ENCODE data around the gene TECPR2.

Gene TECPR2

DNA sequence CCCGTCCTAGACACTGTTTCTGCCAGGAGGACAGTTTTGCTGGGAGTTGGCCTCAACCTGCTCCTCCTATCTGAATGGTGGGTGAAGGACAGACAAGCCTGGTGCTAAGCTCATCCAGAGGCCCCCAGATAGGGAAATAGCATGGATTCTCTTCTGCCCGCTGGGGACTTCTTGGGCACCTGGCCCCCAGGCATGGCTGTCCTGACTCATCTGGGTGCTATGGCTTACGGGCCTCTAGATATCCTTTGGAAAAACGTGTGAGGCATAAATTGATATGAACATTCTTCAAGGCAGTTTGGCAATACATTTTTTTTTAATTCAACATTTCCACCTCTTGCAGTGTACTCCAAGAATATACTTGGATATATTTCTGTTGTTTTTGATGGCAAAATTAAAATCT is 8.6 kb downstream of the TECPR2 start:
- TF ChIP-seq, protein P1, sequence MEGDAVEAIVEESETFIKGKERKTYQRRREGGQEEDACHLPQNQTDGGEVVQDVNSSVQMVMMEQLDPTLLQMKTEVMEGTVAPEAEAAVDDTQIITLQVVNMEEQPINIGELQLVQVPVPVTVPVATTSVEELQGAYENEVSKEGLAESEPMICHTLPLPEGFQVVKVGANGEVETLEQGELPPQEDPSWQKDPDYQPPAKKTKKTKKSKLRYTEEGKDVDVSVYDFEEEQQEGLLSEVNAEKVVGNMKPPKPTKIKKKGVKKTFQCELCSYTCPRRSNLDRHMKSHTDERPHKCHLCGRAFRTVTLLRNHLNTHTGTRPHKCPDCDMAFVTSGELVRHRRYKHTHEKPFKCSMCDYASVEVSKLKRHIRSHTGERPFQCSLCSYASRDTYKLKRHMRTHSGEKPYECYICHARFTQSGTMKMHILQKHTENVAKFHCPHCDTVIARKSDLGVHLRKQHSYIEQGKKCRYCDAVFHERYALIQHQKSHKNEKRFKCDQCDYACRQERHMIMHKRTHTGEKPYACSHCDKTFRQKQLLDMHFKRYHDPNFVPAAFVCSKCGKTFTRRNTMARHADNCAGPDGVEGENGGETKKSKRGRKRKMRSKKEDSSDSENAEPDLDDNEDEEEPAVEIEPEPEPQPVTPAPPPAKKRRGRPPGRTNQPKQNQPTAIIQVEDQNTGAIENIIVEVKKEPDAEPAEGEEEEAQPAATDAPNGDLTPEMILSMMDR (IDR thresholded peaks at IDR 0.05) = no peak

DNA sequence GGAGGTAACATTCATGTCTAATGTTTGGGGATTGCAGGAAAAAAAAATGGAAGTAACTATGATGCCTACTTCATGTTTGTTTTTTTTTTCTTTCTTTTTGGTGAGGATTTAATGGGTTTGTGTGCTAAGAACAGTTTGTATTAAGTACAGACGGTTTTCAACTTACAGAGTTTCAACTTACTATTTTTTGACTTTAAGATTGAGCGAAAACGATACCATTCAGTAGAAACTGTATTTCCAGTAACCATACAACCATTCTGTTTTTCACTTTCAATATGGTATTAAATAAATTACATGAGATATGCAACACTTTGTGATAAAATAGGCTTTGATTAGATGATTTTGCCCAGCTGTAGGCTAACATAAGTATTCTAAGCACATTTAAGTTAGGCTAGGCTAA is 10.4 kb downstream of the TECPR2 start:
- TF ChIP-seq, protein P1 (IDR thresholded peaks at IDR 0.05) = no peak

DNA sequence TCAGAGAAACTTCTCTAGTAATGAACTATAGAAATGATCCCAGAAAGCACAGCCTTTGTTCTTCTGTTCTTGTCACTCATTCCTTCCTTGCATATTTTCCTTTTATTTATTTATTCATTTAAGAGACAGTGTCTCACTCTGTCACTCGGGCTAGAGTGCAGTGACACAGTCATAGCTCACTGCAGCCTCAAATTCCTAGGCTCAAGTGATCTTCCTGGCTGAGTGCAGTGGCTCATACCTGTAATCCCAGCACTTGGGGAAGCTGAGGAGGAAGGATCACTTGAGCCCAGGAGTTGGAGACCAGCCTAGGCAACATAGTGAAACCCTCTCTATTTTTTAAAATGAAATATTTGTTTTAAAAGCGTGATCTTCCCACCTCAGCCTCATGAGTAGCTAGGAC is 11.5 kb downstream of the TECPR2 start:
- TF ChIP-seq, protein P1 (IDR thresholded peaks at IDR 0.05) = no peak

DNA sequence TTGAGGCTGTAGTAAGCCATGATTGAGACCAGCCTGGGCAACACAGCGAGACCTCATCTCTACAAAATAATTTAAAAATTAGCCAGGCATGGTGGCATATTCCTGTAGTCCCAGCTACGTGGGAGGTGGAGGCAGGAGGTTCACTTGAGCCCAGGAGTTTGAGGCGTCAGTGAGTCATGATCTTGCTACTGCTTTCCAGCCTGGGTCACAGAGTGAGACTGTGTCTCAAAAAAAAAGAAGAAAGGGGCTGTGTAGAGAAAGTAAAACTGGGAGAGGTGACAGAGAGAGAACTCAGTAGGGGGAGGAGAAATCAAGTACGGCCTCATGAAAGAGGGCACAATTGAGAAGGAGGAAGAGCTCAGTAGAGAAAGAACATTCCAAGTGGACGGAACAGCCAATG is 12.4 kb downstream of the TECPR2 start:
- TF ChIP-seq, protein P1 (IDR thresholded peaks at IDR 0.05) = no peak

DNA sequence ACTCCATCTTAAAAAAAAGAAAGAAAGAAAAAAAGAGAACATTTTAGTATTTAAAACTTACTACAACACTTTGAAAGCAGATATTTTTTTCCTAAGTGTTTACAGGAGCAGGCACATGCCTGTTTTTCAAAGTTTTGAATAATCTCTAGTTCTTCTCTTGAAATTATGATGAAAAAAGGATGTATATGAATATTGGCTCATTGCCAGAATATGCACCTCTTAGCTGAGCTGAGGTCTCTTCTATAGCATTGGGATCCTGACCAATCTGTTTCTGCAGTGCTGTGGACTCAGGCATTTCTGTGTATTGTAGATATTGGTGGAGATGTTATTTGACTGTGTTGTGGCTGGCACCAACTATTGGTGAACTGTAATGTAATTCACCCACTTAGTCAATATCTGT is 15.0 kb downstream of the TECPR2 start:
- TF ChIP-seq, protein P1 (IDR thresholded peaks at IDR 0.05) = no peak

DNA sequence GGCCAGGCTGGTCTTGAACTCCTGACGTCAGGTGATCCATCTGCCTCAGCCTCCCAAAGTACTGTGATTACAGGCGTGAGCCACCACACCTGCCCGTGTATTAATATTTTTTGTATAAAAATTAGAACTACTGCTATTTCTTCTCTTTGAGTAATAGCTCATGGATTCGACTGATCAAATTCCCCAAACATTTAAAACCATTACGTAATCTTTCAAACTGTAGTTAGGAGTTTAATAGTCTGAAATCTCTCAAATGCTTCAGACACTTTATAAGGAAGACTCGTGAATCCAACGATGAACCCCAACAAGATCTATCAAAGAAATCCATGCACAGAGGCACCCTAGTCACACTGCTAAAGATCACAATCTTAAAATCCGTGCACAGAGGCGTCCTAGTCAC is 16.1 kb downstream of the TECPR2 start:
- TF ChIP-seq, protein P1 (IDR thresholded peaks at IDR 0.05) = no peak

DNA sequence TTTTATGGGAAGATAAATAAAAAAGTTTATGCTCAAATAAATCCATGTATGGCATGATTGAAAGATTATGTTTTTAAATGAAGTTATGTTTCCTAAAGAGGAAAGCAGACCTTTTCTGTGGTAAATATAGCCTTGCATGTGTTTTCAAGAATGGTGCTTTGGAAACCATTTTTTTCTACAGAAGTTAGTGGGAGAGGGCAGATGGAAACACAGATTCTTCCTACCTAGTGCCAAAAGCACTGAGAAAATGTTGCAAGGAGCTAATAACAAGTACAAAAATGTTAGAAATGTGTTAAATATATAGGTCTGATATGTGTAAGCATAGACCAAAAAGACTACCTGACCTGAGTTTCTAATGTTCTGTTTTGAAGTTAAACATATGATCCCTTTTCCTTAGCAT is 24.3 kb downstream of the TECPR2 start:
- TF ChIP-seq, protein P1 (IDR thresholded peaks at IDR 0.05) = no peak

DNA sequence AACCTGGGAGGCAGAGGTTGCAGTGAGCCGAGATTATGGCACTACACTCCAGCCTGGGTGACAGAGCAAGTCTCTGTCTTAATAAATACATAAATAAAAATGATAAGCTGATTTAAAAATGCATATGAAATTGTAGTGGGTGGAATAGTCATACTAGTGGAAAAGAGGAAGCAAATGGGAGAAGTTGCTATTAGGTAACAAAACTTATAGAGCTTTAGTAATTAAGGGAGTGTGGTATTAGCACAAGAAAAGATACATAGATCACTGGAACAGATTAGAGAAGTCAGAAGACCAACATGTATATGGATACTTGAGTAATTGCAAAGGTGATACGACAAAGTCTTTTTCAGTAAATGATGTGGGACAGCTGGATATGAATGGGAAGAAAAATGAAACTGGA is 26.5 kb downstream of the TECPR2 start:
- TF ChIP-seq, protein P1 (IDR thresholded peaks at IDR 0.05) = no peak
